ENCODE data around the gene SMC4. TPM values are rescaled to one million over a fixed set of nuclear protein-coding genes. Genes with fewer than 3 reads are reported as not detected.

The SMC4 gene
- total and polyA plus RNA-seq, 10 of the 15 experiments (the other 5 are each of a cell fraction or from before 2014, with no cell fraction given): 75.6 to 288 (median 136) TPM

GRCh38 chr3:160477750-160478149, 78.3 kb downstream of the SMC4 start:
- Histone ChIP-seq H3K27me3 (replicated peaks in 1 of 2; ENCODE audit: control insufficient read depth in 2 of 2, insufficient read depth in 2 of 2, low read length in 1 of 2) (no peaks in the 10 kb centered on the region), H2AFZ (ENCODE audit: control insufficient read depth, low read depth, low read length) (no peak overlapping the region), H4K20me1 (ENCODE audit: control insufficient read depth, insufficient read depth) (no peaks in the 10 kb centered on the region), H3K36me3 (ENCODE audit: control insufficient read depth in 2 of 2, insufficient read depth in 2 of 2, low read length in 1 of 2) (no peaks in the 10 kb centered on the region), H3K79me2 (ENCODE audit: control insufficient read depth, insufficient read depth, low read length) (no peaks in the 10 kb centered on the region), H3K9me3 (replicated peaks; ENCODE audit: control insufficient read depth, insufficient read depth, low read length) (no peaks in the 10 kb centered on the region), H3K4me2 (ENCODE audit: control insufficient read depth, insufficient read depth) (no peak overlapping the region), H3K27ac (ENCODE audit: control insufficient read depth, insufficient read depth) (no peak overlapping the region), H3K9ac (ENCODE audit: control insufficient read depth, insufficient read depth, low read length) (no peak overlapping the region), H3K4me3 (no peak overlapping the region), H3K4me1 (ENCODE audit: control insufficient read depth, insufficient read depth, low read length) (no peaks in the 10 kb centered on the region)
- RAD21 ChIA-PET (ENCODE audit: unreplicated experiment): no interaction called here
- no peak for ATAC-seq
- POLR2A ChIA-PET: no interaction called here
- TF ChIP-seq RCOR1 (conservative IDR thresholded peaks at IDR 0.05; ENCODE audit: low read depth, low read length) (no peak), KAT2A (conservative IDR thresholded peaks at IDR 0.05; ENCODE audit: control insufficient read depth, low read depth, low read length) (no peak), POLR2A (IDR thresholded peaks at IDR 0.05; ENCODE audit: low read depth, low read length) (no peak), E2F4 (IDR thresholded peaks at IDR 0.05; ENCODE audit: low read depth, low read length) (no peak), CTCF (IDR thresholded peaks at IDR 0.05 in 2 of 3, conservative IDR thresholded peaks at IDR 0.05 in 1 of 3; ENCODE audit: control insufficient read depth in 2 of 3, extremely low read depth in 1 of 3, insufficient read depth in 1 of 3, low read depth in 3 of 3, low read length in 3 of 3) (no peak), MEF2A (IDR thresholded peaks at IDR 0.05; ENCODE audit: insufficient read depth, low read depth, low read length) (no peak), ELK1 (IDR thresholded peaks at IDR 0.05; ENCODE audit: low read depth, low read length) (no peak), SP1 (IDR thresholded peaks at IDR 0.05; ENCODE audit: low read depth, low read length) (no peak), ZBED1 (IDR thresholded peaks at IDR 0.05; ENCODE audit: borderline replicate concordance) (no peak), ZNF622 (IDR thresholded peaks at IDR 0.05) (no peak), NR2C1 (IDR thresholded peaks at IDR 0.05) (no peak), POLR2AphosphoS5 (IDR thresholded peaks at IDR 0.05; ENCODE audit: low read length) (no peak), EP300 (IDR thresholded peaks at IDR 0.05; ENCODE audit: borderline replicate concordance in 1 of 2, control insufficient read depth in 1 of 2, low read depth in 2 of 2, low read length in 2 of 2) (no peak)
- no TSS peak for BruUV-seq (replicated peaks)
- intact Hi-C loops (cut with micrococcal nuclease; ENCODE audit: unreplicated experiment): no loop called here
- SMC1A ChIA-PET (ENCODE audit: uncharacterized antibody, unreplicated experiment): interaction anchor here (0.6 kb wide), 1 partner anchor 212 kb away, joined by 4 read pairs; no protein-coding TSS in a partner anchor
- CTCF ChIA-PET: interaction anchor here (2.0 kb wide), 1 partner anchor 593 kb away, joined by 4 read pairs; no protein-coding TSS in a partner anchor
- no peak for FAIRE-seq
- no peak for DNase-seq (ENCODE audit: low read depth, low spot score)
- 52% methylated on average over 5 of the region's 5 CpGs for WGBS (ENCODE audit: insufficient coverage, insufficient replicate concordance, low lambda C conversion rate, missing lambda C conversion rate)
- in situ Hi-C loops (cut with MboI): no loop called here

Measured in GM12878 (cell line).